Measurements from ENCODE around the gene ATXN1. TPM values are rescaled to one million over a fixed set of nuclear protein-coding genes. Genes with fewer than 3 reads are reported as not detected.

ATXN1 gene
- total RNA-seq, 1 donor from 2014 or later: 71.2 TPM

DNA sequence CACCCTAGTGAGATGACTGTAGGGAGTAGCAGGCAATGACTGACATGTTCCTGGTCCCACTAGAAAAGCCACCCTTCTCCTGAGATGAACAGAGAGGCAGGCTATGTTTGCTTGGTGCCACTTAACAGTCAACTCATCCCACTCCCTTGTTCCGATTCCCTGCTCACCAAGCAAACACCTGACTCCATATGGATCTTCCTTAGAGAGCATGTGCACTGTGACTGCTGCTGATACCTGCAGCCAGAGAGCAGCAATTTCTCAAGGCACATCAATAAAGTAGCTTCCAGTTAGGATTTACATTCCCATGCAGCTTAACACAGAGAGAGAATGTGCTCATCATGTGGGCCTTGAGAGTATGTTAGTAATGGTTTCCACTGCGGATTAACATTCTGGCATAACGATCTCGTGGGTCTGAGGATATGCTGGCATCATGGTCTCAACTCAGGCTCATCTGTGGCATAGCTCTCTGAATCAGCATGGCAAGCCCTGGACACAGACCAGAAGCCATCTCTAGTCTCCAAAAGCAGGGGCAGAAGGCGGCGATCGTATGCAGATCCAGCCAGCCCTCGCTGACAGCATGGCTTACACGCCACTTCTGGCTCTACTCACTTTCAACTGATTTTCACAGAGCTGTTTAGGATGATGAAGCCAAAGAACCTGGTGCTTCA is 43.9 kb downstream of the ATXN1 start:
- Histone ChIP-seq H3K36me3 (no peaks in the 10 kb centered on the region), H3K4me1 (peaks cover 19% of the 10 kb centered on the region), H3K27ac (no peak overlapping the region), H3K27me3 (no peaks in the 10 kb centered on the region), H3K4me3 (no peak overlapping the region), H3K9me3 (no peaks in the 10 kb centered on the region)
- intact Hi-C loops (cut with DNase I): no loop called here
- no peak for ATAC-seq
- no peak for DNase-seq
- TF ChIP-seq, protein P1, sequence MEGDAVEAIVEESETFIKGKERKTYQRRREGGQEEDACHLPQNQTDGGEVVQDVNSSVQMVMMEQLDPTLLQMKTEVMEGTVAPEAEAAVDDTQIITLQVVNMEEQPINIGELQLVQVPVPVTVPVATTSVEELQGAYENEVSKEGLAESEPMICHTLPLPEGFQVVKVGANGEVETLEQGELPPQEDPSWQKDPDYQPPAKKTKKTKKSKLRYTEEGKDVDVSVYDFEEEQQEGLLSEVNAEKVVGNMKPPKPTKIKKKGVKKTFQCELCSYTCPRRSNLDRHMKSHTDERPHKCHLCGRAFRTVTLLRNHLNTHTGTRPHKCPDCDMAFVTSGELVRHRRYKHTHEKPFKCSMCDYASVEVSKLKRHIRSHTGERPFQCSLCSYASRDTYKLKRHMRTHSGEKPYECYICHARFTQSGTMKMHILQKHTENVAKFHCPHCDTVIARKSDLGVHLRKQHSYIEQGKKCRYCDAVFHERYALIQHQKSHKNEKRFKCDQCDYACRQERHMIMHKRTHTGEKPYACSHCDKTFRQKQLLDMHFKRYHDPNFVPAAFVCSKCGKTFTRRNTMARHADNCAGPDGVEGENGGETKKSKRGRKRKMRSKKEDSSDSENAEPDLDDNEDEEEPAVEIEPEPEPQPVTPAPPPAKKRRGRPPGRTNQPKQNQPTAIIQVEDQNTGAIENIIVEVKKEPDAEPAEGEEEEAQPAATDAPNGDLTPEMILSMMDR (IDR thresholded peaks at IDR 0.05): no peak

GRCh38 chr6:16716321-16716858 is 44.9 kb downstream of the ATXN1 start:
- ATAC-seq (no peak), DNase-seq (no peak)
- Histone ChIP-seq H3K36me3 (no peaks in the 10 kb centered on the region), H3K9me3 (no peaks in the 10 kb centered on the region), H3K4me3 (no peak overlapping the region), H3K27me3 (no peaks in the 10 kb centered on the region), H3K27ac (no peak overlapping the region), H3K4me1 (peaks cover 13% of the 10 kb centered on the region)
- TF ChIP-seq, protein P1 (IDR thresholded peaks at IDR 0.05): no peak
- intact Hi-C loops (cut with DNase I): no loop called here

DNA sequence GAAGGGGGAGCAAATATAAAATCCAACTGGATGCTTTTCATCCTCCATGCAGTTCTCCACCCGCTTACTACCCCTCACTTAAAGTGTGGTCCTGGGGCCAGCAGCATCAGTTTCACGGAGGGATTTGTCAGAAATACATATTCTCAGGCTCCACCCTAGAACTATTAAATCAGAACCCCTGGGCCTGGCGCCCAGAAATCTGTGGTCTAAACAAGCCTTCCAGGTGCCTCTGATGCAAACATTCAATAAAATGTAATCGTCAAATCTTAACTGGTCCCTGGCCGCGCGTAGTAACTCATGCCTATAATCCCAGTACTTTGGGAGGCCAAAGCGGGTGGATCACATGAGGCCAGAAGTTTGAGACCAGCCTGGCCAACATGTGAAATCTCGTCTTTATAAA is 47.7 kb downstream of the ATXN1 start:
- intact Hi-C loops (cut with DNase I): no loop called here
- no peak for DNase-seq
- Histone ChIP-seq H3K4me3 (no peak overlapping the region), H3K4me1 (peaks cover 10% of the 10 kb centered on the region), H3K9me3 (no peaks in the 10 kb centered on the region), H3K27ac (peak overlapping the region; percentile 74), H3K36me3 (no peaks in the 10 kb centered on the region), H3K27me3 (no peaks in the 10 kb centered on the region)
- TF ChIP-seq, protein P1 (IDR thresholded peaks at IDR 0.05): no peak
- no peak for ATAC-seq

- H3K4me3 ChIP-seq: peak overlapping the region; percentile 9
- peak; percentile 71 for DNase-seq
- intact Hi-C loops (cut with DNase I): no loop called here
Observed at GRCh38 chr6:16712931-16713484, 48.3 kb downstream of the ATXN1 start.

GRCh38 chr6:16712255-16712930 is 48.9 kb downstream of the ATXN1 start:
- TF ChIP-seq, protein P1 (IDR thresholded peaks at IDR 0.05): no peak
- H3K4me3 ChIP-seq: peak overlapping the region; percentile 9
- ATAC-seq: peak; percentile 71

More at GRCh38 chr6:16712931-16713484, 48.3 kb downstream of the ATXN1 start:
- TF ChIP-seq, protein P1 (IDR thresholded peaks at IDR 0.05): peak; percentile 33
- no peaks in the 10 kb centered on the region for H3K9me3 ChIP-seq
- no peaks in the 10 kb centered on the region for H3K36me3 ChIP-seq
- peak; percentile 80 for ATAC-seq
- peaks cover 4% of the 10 kb centered on the region for H3K4me1 ChIP-seq
- H3K27ac ChIP-seq: peak overlapping the region; percentile 74
- H3K27me3 ChIP-seq: no peaks in the 10 kb centered on the region

More at GRCh38 chr6:16712255-16712930, 48.9 kb downstream of the ATXN1 start:
- DNase-seq: no peak
- H3K36me3 ChIP-seq: no peaks in the 10 kb centered on the region
- no peaks in the 10 kb centered on the region for H3K9me3 ChIP-seq
- intact Hi-C loops (cut with DNase I): no loop called here
- peak overlapping the region; percentile 74 for H3K27ac ChIP-seq
- no peaks in the 10 kb centered on the region for H3K4me1 ChIP-seq
- no peaks in the 10 kb centered on the region for H3K27me3 ChIP-seq

Data from upper lobe of right lung (tissue), 1 donor.